Activated CD4-positive, alpha-beta T cell treated with anti-CD3 and anti-CD28 coated beads, Interleukin-2, amount 10 ng/mL, durations not matched to agents 24 days and 14 days (primary cell): ENCODE measurements around the gene ISG20L2. TPM values are rescaled to one million over a fixed set of nuclear protein-coding genes. Genes with fewer than 3 reads are reported as not detected.

Experiments used
- DNase-seq: peaks from one replicate; pipeline ENCODE4 v3.0.0; 2022
- H3K27ac Mint-ChIP-seq: one replicate; pipeline ENCODE4 v1.8.0; 2022; ENCODE audit warnings: mild to moderate bottlenecking, mixed read lengths
- H3K27me3 Mint-ChIP-seq: one replicate; pipeline ENCODE4 v1.8.0; 2022; ENCODE audit warnings: mixed read lengths
- H3K36me3 Mint-ChIP-seq: one replicate; pipeline ENCODE4 v1.8.0; 2022; ENCODE audit warnings: low read depth, mild to moderate bottlenecking, mixed read lengths
- H3K4me1 Mint-ChIP-seq: one replicate; pipeline ENCODE4 v1.8.0; 2021; ENCODE audit warnings: mixed read lengths
- H3K4me3 Mint-ChIP-seq: one replicate; pipeline ENCODE4 v1.8.0; 2022; ENCODE audit warnings: mild to moderate bottlenecking, moderate library complexity, mixed read lengths
- H3K9me3 Mint-ChIP-seq: one replicate; pipeline ENCODE4 v1.8.0; 2021; ENCODE audit warnings: mixed read lengths
- intact Hi-C: fragments of 100-400 bp; cut with micrococcal nuclease; formaldehyde crosslinking; loops from one replicate; pipeline ENCODE4 v1.15.1; 2023
- total RNA-seq: library from RNA; stranded (reverse); gene quantifications from 2 replicates; pipeline ENCODE4 v1.2.3, GENCODE V29; 2022

ISG20L2 gene
- total RNA-seq, 1 donor from 2014 or later = 75.4 TPM

- Mint-ChIP-seq H3K9me3 (no peaks in the 10 kb centered on the region), H3K27ac (peak overlapping the region; percentile 76), H3K4me1 (peaks cover 23% of the 10 kb centered on the region), H3K4me3 (no peak overlapping the region), H3K36me3 (peaks cover 48% of the 10 kb centered on the region), H3K27me3 (no peaks in the 10 kb centered on the region)
- DNase-seq = no peak
- intact Hi-C loops = loop anchor here (10.0 kb wide), 1 partner anchor 666 kb away; the partner anchor contains the start of genes LAMTOR2 and UBQLN4
Measured at GRCh38 chr1:156721131-156721530, 7.4 kb downstream of the ISG20L2 start.

GRCh38 chr1:156717351-156717750 is 11.2 kb downstream of the ISG20L2 start:
- no peak overlapping the region for H3K4me3 Mint-ChIP-seq
- no peak overlapping the region for H3K27ac Mint-ChIP-seq
- H3K36me3 Mint-ChIP-seq = peaks cover 34% of the 10 kb centered on the region
- H3K4me1 Mint-ChIP-seq = peaks cover 7% of the 10 kb centered on the region
- H3K27me3 Mint-ChIP-seq = no peaks in the 10 kb centered on the region
- no peaks in the 10 kb centered on the region for H3K9me3 Mint-ChIP-seq
- DNase-seq = no peak
- intact Hi-C loops = no loop called here

GRCh38 chr1:156714830-156715229 is 13.7 kb downstream of the ISG20L2 start:
- DNase-seq = no peak
- Mint-ChIP-seq H3K36me3 (peaks cover 17% of the 10 kb centered on the region), H3K4me1 (peaks cover 3% of the 10 kb centered on the region), H3K9me3 (no peaks in the 10 kb centered on the region), H3K27me3 (no peaks in the 10 kb centered on the region), H3K27ac (no peak overlapping the region), H3K4me3 (no peak overlapping the region)
- intact Hi-C loops = no loop called here

GRCh38 chr1:156712626-156713025 is 15.9 kb downstream of the ISG20L2 start:
- intact Hi-C loops = no loop called here
- Mint-ChIP-seq H3K9me3 (no peaks in the 10 kb centered on the region), H3K36me3 (peaks cover 12% of the 10 kb centered on the region), H3K4me1 (peaks cover 3% of the 10 kb centered on the region), H3K27me3 (peaks cover 1% of the 10 kb centered on the region), H3K27ac (no peak overlapping the region), H3K4me3 (no peak overlapping the region)
- DNase-seq = no peak

- intact Hi-C loops = no loop called here
- no peak for DNase-seq
- Mint-ChIP-seq H3K27me3 (peaks cover 10% of the 10 kb centered on the region), H3K4me1 (peaks cover 11% of the 10 kb centered on the region), H3K36me3 (peaks cover 6% of the 10 kb centered on the region), H3K4me3 (no peak overlapping the region), H3K27ac (no peak overlapping the region), H3K9me3 (no peaks in the 10 kb centered on the region)
Measured at GRCh38 chr1:156711011-156711817, 17.4 kb downstream of the ISG20L2 start.

GRCh38 chr1:156709757-156710489 is 18.6 kb downstream of the ISG20L2 start:
- DNase-seq = no peak
- Mint-ChIP-seq H3K27ac (no peak overlapping the region), H3K4me3 (no peak overlapping the region), H3K4me1 (peaks cover 18% of the 10 kb centered on the region), H3K27me3 (peaks cover 20% of the 10 kb centered on the region), H3K36me3 (no peaks in the 10 kb centered on the region), H3K9me3 (no peaks in the 10 kb centered on the region)
- intact Hi-C loops = no loop called here

GRCh38 chr1:156709031-156709430 is 19.5 kb downstream of the ISG20L2 start:
- Mint-ChIP-seq H3K27ac (no peak overlapping the region), H3K27me3 (peaks cover 28% of the 10 kb centered on the region), H3K36me3 (no peaks in the 10 kb centered on the region), H3K4me1 (peaks cover 20% of the 10 kb centered on the region), H3K9me3 (no peaks in the 10 kb centered on the region), H3K4me3 (no peak overlapping the region)
- DNase-seq = no peak
- intact Hi-C loops = no loop called here

- no peaks in the 10 kb centered on the region for H3K36me3 Mint-ChIP-seq
- DNase-seq = no peak
Measured at GRCh38 chr1:156708218-156708661, 20.3 kb downstream of the ISG20L2 start.

GRCh38 chr1:156707417-156708217 is 20.9 kb downstream of the ISG20L2 start:
- Mint-ChIP-seq H3K27ac (no peak overlapping the region), H3K27me3 (peaks cover 39% of the 10 kb centered on the region), H3K36me3 (no peaks in the 10 kb centered on the region), H3K4me1 (peaks cover 20% of the 10 kb centered on the region), H3K4me3 (no peak overlapping the region), H3K9me3 (no peaks in the 10 kb centered on the region)
- DNase-seq = no peak
- intact Hi-C loops = loop anchor here (2.0 kb wide), 1 partner anchor 17 kb away; no protein-coding TSS in a partner anchor

More at GRCh38 chr1:156708218-156708661, 20.3 kb downstream of the ISG20L2 start:
- Mint-ChIP-seq H3K4me3 (no peak overlapping the region), H3K9me3 (no peaks in the 10 kb centered on the region), H3K4me1 (peaks cover 20% of the 10 kb centered on the region), H3K27ac (no peak overlapping the region), H3K27me3 (peaks cover 36% of the 10 kb centered on the region)
- intact Hi-C loops = no loop called here

- peaks cover 20% of the 10 kb centered on the region for H3K4me1 Mint-ChIP-seq
- no peaks in the 10 kb centered on the region for H3K9me3 Mint-ChIP-seq
- no peaks in the 10 kb centered on the region for H3K36me3 Mint-ChIP-seq
- H3K4me3 Mint-ChIP-seq = peak overlapping the region; percentile 89
- intact Hi-C loops = loop anchor here (1.0 to 2.0 kb wide), 3 partner anchors 18 to 47 kb away; no protein-coding TSS in a partner anchor
- H3K27me3 Mint-ChIP-seq = peaks cover 39% of the 10 kb centered on the region
- no peak overlapping the region for H3K27ac Mint-ChIP-seq
- no peak for DNase-seq
Measured at GRCh38 chr1:156706657-156707416, 21.7 kb downstream of the ISG20L2 start.

GRCh38 chr1:156705918-156706656 is 22.5 kb downstream of the ISG20L2 start:
- no peaks in the 10 kb centered on the region for H3K9me3 Mint-ChIP-seq
- H3K4me1 Mint-ChIP-seq = peaks cover 20% of the 10 kb centered on the region
- H3K27ac Mint-ChIP-seq = peak overlapping the region; percentile 72
- DNase-seq = peak; percentile 90
- H3K27me3 Mint-ChIP-seq = peaks cover 42% of the 10 kb centered on the region
- intact Hi-C loops = loop anchor here (1.0 to 2.0 kb wide), 4 partner anchors 17 to 46 kb away; partner anchors contain the start of genes ISG20L2 and METTL25B
- no peaks in the 10 kb centered on the region for H3K36me3 Mint-ChIP-seq
- peak overlapping the region; percentile 89 for H3K4me3 Mint-ChIP-seq

GRCh38 chr1:156705321-156705917 is 23.1 kb downstream of the ISG20L2 start, which contains the start of gene CRABP2:
TSS of gene CRABP2 (minus strand) at chr1:156705583. CDS start at chr1:156705446, 137 bp downstream.
- no peaks in the 10 kb centered on the region for H3K9me3 Mint-ChIP-seq
- intact Hi-C loops = loop anchor here (1.0 kb wide), 1 partner anchor 23 kb away; the partner anchor contains the start of genes ISG20L2 and METTL25B
- DNase-seq = peak; percentile 74
- peak within 1 kb of the TSS; percentile 72 for H3K27ac Mint-ChIP-seq
- no peaks in the 10 kb centered on the region for H3K36me3 Mint-ChIP-seq
- peaks cover 20% of the 10 kb centered on the region for H3K4me1 Mint-ChIP-seq
- peaks cover 42% of the 10 kb centered on the region for H3K27me3 Mint-ChIP-seq
- peak within 1 kb of the TSS; percentile 89 for H3K4me3 Mint-ChIP-seq
